ENCODE measurements around the gene ARL3.
"Not testable (repeated sequence)": the region's sequence is repeated elsewhere in the genome, so short reads cannot be mapped to it uniquely, and the experiment has no call there.

Gene ARL3

GRCh38 chr10:102702742-102703141 lies 11.5 kb downstream of the ARL3 start:
- H3K36me3 ChIP-seq, result peaks cover 9% of the 10 kb centered on the region
- TF ChIP-seq CTCF (IDR thresholded peaks at IDR 0.05; ENCODE audit: low read depth, low read length), result no peak
- no peaks in the 10 kb centered on the region for H3K27me3 ChIP-seq
- H3K4me3 ChIP-seq (ENCODE audit: low read depth, low read length), result no peak overlapping the region
- no peak for DNase-seq
- no peaks in the 10 kb centered on the region for H3K4me1 ChIP-seq
- no peaks in the 10 kb centered on the region for H3K9me3 ChIP-seq

DNA sequence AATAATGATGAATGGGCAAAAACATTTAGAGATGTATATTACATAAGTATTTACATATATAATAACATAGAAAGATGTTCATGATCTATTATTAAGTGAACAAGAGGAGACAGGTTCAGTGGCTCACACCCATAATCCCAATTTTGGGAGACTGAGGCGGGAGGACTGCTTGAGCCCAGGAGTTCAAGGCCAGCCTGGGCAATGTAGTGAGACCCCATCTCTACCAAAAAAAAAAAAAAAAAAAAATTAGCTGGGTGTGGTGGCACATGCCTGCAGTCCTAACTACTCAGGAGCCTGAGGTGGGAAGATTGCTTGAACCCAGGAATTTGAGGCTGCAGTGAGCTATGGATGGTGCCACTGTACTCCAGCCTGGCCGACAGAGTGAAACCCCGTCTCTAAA lies 12.4 kb downstream of the ARL3 start:
- TF ChIP-seq CTCF (IDR thresholded peaks at IDR 0.05; ENCODE audit: low read depth, low read length), result no peak
- H3K4me3 ChIP-seq (ENCODE audit: low read depth, low read length), result no peak overlapping the region
- no peak for DNase-seq

GRCh38 chr10:102701272-102701671 lies 12.9 kb downstream of the ARL3 start:
- no peaks in the 10 kb centered on the region for H3K27me3 ChIP-seq
- TF ChIP-seq CTCF (IDR thresholded peaks at IDR 0.05; ENCODE audit: low read depth, low read length), result no peak
- peaks cover 15% of the 10 kb centered on the region for H3K36me3 ChIP-seq
- H3K4me3 ChIP-seq (ENCODE audit: low read depth, low read length), result no peak overlapping the region
- no peak for DNase-seq
- no peaks in the 10 kb centered on the region for H3K4me1 ChIP-seq
- H3K9me3 ChIP-seq, result no peaks in the 10 kb centered on the region

More for the DNA sequence above, 12.4 kb downstream of the ARL3 start:
- H3K4me1 ChIP-seq, result no peaks in the 10 kb centered on the region
- H3K27me3 ChIP-seq, result no peaks in the 10 kb centered on the region
- H3K36me3 ChIP-seq, result peaks cover 13% of the 10 kb centered on the region
- H3K9me3 ChIP-seq, result no peaks in the 10 kb centered on the region

- Histone ChIP-seq H3K4me3 (ENCODE audit: low read depth, low read length) (no peak overlapping the region), H3K9me3 (no peaks in the 10 kb centered on the region), H3K36me3 (peaks cover 15% of the 10 kb centered on the region), H3K27me3 (no peaks in the 10 kb centered on the region), H3K4me1 (no peaks in the 10 kb centered on the region)
- DNase-seq, result no peak
- TF ChIP-seq CTCF (IDR thresholded peaks at IDR 0.05; ENCODE audit: low read depth, low read length), result no peak
Measured at GRCh38 chr10:102698894-102699293, 15.3 kb downstream of the ARL3 start.

- no peak overlapping the region for H3K4me3 ChIP-seq (ENCODE audit: low read depth, low read length)
- H3K9me3 ChIP-seq, result no peaks in the 10 kb centered on the region
- TF ChIP-seq CTCF (IDR thresholded peaks at IDR 0.05; ENCODE audit: low read depth, low read length), result no peak
- no peaks in the 10 kb centered on the region for H3K4me1 ChIP-seq
- DNase-seq, result no peak
- no peaks in the 10 kb centered on the region for H3K27me3 ChIP-seq
- peaks cover 15% of the 10 kb centered on the region for H3K36me3 ChIP-seq
Measured at GRCh38 chr10:102696736-102697135, 17.5 kb downstream of the ARL3 start.

- DNase-seq; H3K9me3 ChIP-seq; H3K4me3 ChIP-seq (ENCODE audit: low read depth, low read length); H3K4me1 ChIP-seq; H3K27me3 ChIP-seq: not testable (repeated sequence)
- peaks cover 15% of the 10 kb centered on the region for H3K36me3 ChIP-seq
Measured at GRCh38 chr10:102695401-102695800, 18.8 kb downstream of the ARL3 start.

Data from BE2C (cell line).